DOHH2 (cell line): ENCODE data around the gene KCTD6.

Experiments
- EZH2phosphoT487 ChIP-seq: fragments of 200-600 bp; sonication (generic); IDR thresholded peaks from 2 replicates; pipeline ENCODE4 v1.6.1; 2017; ENCODE audit warnings: borderline replicate concordance, mild to moderate bottlenecking, antibody characterized with exemption, low read length, moderate library complexity, mixed read lengths
- TF ChIP-seq, protein P1 (sequence below): fragments of 200-600 bp; sonication (generic); IDR thresholded peaks from one replicate; pipeline ENCODE4 v1.5.1; 2014; ENCODE audit warnings: antibody characterized with exemption, mild to moderate bottlenecking, low read depth, low read length; ENCODE audit not compliant: poor library complexity, severe bottlenecking

DNA sequence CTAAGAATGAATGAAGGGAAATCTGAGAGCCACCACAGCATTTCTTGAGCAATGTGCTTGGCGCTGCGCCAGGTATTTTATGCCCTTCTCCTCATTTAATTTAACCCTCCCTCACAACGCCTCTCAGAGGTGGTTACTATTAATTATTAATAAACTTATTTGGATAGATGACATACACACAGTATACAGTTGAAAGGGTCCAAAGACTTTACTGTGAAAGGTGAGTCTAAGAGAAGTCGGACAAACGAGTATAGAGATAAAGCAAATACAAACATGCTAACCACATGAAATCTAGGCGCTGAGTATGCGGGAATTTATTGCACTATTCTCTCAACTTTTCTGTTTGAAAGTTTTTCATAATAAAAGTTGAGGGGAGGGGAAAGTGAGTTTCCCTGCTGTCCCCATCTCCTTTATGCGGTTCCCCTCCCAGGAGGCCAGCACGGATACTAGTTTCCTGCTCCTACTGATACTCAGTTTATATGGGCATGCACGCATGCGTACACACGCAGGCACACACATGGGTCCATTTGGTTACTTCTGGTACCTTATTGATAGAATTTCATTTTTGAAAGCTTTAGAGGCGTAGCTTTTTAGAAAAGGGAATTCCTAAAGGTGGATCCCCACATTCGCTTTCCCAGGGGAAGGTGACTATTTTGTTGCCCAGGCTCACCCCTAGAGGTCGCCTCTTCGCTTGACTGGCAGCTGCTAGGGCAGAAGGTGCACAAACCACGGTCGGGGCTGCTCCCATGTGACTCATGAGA, 28.5 kb upstream of the KCTD6 start:
- TF ChIP-seq, protein P1, sequence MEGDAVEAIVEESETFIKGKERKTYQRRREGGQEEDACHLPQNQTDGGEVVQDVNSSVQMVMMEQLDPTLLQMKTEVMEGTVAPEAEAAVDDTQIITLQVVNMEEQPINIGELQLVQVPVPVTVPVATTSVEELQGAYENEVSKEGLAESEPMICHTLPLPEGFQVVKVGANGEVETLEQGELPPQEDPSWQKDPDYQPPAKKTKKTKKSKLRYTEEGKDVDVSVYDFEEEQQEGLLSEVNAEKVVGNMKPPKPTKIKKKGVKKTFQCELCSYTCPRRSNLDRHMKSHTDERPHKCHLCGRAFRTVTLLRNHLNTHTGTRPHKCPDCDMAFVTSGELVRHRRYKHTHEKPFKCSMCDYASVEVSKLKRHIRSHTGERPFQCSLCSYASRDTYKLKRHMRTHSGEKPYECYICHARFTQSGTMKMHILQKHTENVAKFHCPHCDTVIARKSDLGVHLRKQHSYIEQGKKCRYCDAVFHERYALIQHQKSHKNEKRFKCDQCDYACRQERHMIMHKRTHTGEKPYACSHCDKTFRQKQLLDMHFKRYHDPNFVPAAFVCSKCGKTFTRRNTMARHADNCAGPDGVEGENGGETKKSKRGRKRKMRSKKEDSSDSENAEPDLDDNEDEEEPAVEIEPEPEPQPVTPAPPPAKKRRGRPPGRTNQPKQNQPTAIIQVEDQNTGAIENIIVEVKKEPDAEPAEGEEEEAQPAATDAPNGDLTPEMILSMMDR = peak; percentile 98
- TF ChIP-seq EZH2phosphoT487 = no peak
